ENCODE data around the gene SETD6. TPM values are rescaled to one million over a fixed set of nuclear protein-coding genes. Genes with fewer than 3 reads are reported as not detected.

Gene SETD6
- total RNA-seq, 1 experiment from 2014 or later: 19.5 TPM

- H3K4me1 Mint-ChIP-seq (ENCODE audit: insufficient read depth, unreplicated experiment): no peaks in the 10 kb centered on the region
- no peak for DNase-seq (ENCODE audit: unreplicated experiment)
- no peak overlapping the region for H3K4me3 Mint-ChIP-seq (ENCODE audit: unreplicated experiment)
- ChIA-PET POLR2A (interaction anchor here (1.0 kb wide), 1 partner anchor 81 kb away, joined by 4 read pairs; no protein-coding TSS in a partner anchor), CTCF (interaction anchor here (0.6 to 1.2 kb wide), 2 partner anchors 12 to 140 kb away, joined by 3 to 4 read pairs; no protein-coding TSS in a partner anchor)
- H3K9me3 Mint-ChIP-seq (ENCODE audit: unreplicated experiment): no peaks in the 10 kb centered on the region
- intact Hi-C loops (cut with micrococcal nuclease): no loop called here
- no peak overlapping the region for H3K27ac Mint-ChIP-seq (ENCODE audit: low read depth, unreplicated experiment)
- H3K27me3 Mint-ChIP-seq (ENCODE audit: insufficient read depth, unreplicated experiment): no peaks in the 10 kb centered on the region
- TF ChIP-seq CTCF (IDR thresholded peaks at IDR 0.05; ENCODE audit: unreplicated experiment): no peak
- H3K36me3 Mint-ChIP-seq (ENCODE audit: insufficient read depth, unreplicated experiment): peaks cover 4% of the 10 kb centered on the region
- BruUV-seq (replicated peaks): no TSS peak
Observed at GRCh38 chr16:58507195-58507962, 7.9 kb upstream of the SETD6 start.

GRCh38 chr16:58507963-58508670 lies 7.2 kb upstream of the SETD6 start:
- no peak for TF ChIP-seq CTCF (IDR thresholded peaks at IDR 0.05; ENCODE audit: unreplicated experiment)
- ChIA-PET CTCF (interaction anchor here (0.5 to 2.1 kb wide), 2 partner anchors 20 to 172 kb away, joined by 3 to 10 read pairs; no protein-coding TSS in a partner anchor), POLR2A (no interaction called here)
- no peak overlapping the region for H3K27ac Mint-ChIP-seq (ENCODE audit: low read depth, unreplicated experiment)
- H3K27me3 Mint-ChIP-seq (ENCODE audit: insufficient read depth, unreplicated experiment): no peaks in the 10 kb centered on the region
- H3K36me3 Mint-ChIP-seq (ENCODE audit: insufficient read depth, unreplicated experiment): peaks cover 4% of the 10 kb centered on the region
- no peak for DNase-seq (ENCODE audit: unreplicated experiment)
- no peak overlapping the region for H3K4me3 Mint-ChIP-seq (ENCODE audit: unreplicated experiment)
- BruUV-seq (replicated peaks): no TSS peak
- H3K4me1 Mint-ChIP-seq (ENCODE audit: insufficient read depth, unreplicated experiment): no peaks in the 10 kb centered on the region
- intact Hi-C loops (cut with micrococcal nuclease): no loop called here
- no peaks in the 10 kb centered on the region for H3K9me3 Mint-ChIP-seq (ENCODE audit: unreplicated experiment)

GRCh38 chr16:58508671-58509251 lies 6.6 kb upstream of the SETD6 start:
- no peak overlapping the region for H3K4me3 Mint-ChIP-seq (ENCODE audit: unreplicated experiment)
- no peak for TF ChIP-seq CTCF (IDR thresholded peaks at IDR 0.05; ENCODE audit: unreplicated experiment)
- H3K9me3 Mint-ChIP-seq (ENCODE audit: unreplicated experiment): no peaks in the 10 kb centered on the region
- POLR2A ChIA-PET: no interaction called here
- H3K27me3 Mint-ChIP-seq (ENCODE audit: insufficient read depth, unreplicated experiment): no peaks in the 10 kb centered on the region
- H3K36me3 Mint-ChIP-seq (ENCODE audit: insufficient read depth, unreplicated experiment): peaks cover 4% of the 10 kb centered on the region
- no peak overlapping the region for H3K27ac Mint-ChIP-seq (ENCODE audit: low read depth, unreplicated experiment)
- intact Hi-C loops (cut with micrococcal nuclease): no loop called here
- DNase-seq (ENCODE audit: unreplicated experiment): no peak
- CTCF ChIA-PET: interaction anchor here (0.5 to 2.1 kb wide), 2 partner anchors 21 to 172 kb away, joined by 3 to 10 read pairs; no protein-coding TSS in a partner anchor
- H3K4me1 Mint-ChIP-seq (ENCODE audit: insufficient read depth, unreplicated experiment): peaks cover 1% of the 10 kb centered on the region
- no TSS peak for BruUV-seq (replicated peaks)

All from MCF 10A (cell line).